HG03439 (cell line): ENCODE data around the gene EEPD1.

ENCODE experiments used
- ATAC-seq: cut with Tn5 transposase; IDR thresholded peaks from one replicate; pipeline ENCODE4 v1.9.1; 2021; ENCODE audit warnings: mild to moderate bottlenecking, moderate library complexity; ENCODE audit not compliant: unreplicated experiment

The EEPD1 gene

GRCh38 chr7:36278620-36279172, 125.6 kb downstream of the EEPD1 start:
- no peak for ATAC-seq

- peak; percentile 79 for ATAC-seq
Observed at GRCh38 chr7:36279200-36279925, 126.3 kb downstream of the EEPD1 start.

GRCh38 chr7:36279926-36280315, 126.9 kb downstream of the EEPD1 start:
- ATAC-seq = no peak

GRCh38 chr7:36280840-36281812, 128.1 kb downstream of the EEPD1 start:
- ATAC-seq = peak; percentile 45

GRCh38 chr7:36281945-36282717, 129.1 kb downstream of the EEPD1 start:
- no peak for ATAC-seq

GRCh38 chr7:36283181-36283580, 130.1 kb downstream of the EEPD1 start:
- ATAC-seq = no peak

- ATAC-seq = no peak
Observed at GRCh38 chr7:36283711-36284130, 130.7 kb downstream of the EEPD1 start.

GRCh38 chr7:36284456-36285090, 131.5 kb downstream of the EEPD1 start:
- ATAC-seq = no peak

GRCh38 chr7:36285276-36285675, 132.2 kb downstream of the EEPD1 start:
- ATAC-seq = no peak

GRCh38 chr7:36286226-36286625, 133.2 kb downstream of the EEPD1 start:
- no peak for ATAC-seq

- no peak for ATAC-seq
Observed at GRCh38 chr7:36286688-36287087, 133.6 kb downstream of the EEPD1 start.

- ATAC-seq = no peak
Observed at GRCh38 chr7:36287371-36288241, 134.6 kb downstream of the EEPD1 start.

GRCh38 chr7:36288501-36288900, 135.4 kb downstream of the EEPD1 start:
- ATAC-seq = no peak

- no peak for ATAC-seq
Observed at GRCh38 chr7:36289833-36290661, 137.0 kb downstream of the EEPD1 start.

GRCh38 chr7:36291387-36292316, 138.6 kb downstream of the EEPD1 start:
- peak; percentile 57 for ATAC-seq

GRCh38 chr7:36295090-36295489, 142.0 kb downstream of the EEPD1 start:
- ATAC-seq = no peak

- no peak for ATAC-seq
Observed at GRCh38 chr7:36296284-36296683, 143.2 kb downstream of the EEPD1 start.
